ENCODE data around the gene TSPAN16.

The TSPAN16 gene

GRCh38 chr19:11268783-11269267 lies 27.1 kb upstream of the TSPAN16 start:
- no peak for DNase-seq (ENCODE audit: low read depth in 2 of 2)

GRCh38 chr19:11269408-11269807 lies 26.6 kb upstream of the TSPAN16 start:
- no peak for DNase-seq (ENCODE audit: low read depth in 2 of 2)

GRCh38 chr19:11273296-11273695 lies 22.7 kb upstream of the TSPAN16 start:
- DNase-seq (ENCODE audit: low read depth in 2 of 2) = no peak

- no peak for DNase-seq (ENCODE audit: low read depth in 2 of 2)
Observed at GRCh38 chr19:11273989-11274388, 22.0 kb upstream of the TSPAN16 start.

- DNase-seq (ENCODE audit: low read depth in 2 of 2) = no peak
Observed at GRCh38 chr19:11274533-11275086, 21.4 kb upstream of the TSPAN16 start.

GRCh38 chr19:11278670-11279069 lies 17.3 kb upstream of the TSPAN16 start:
- DNase-seq (ENCODE audit: low read depth in 2 of 2) = no peak

GRCh38 chr19:11279505-11280236 lies 16.3 kb upstream of the TSPAN16 start:
- DNase-seq (ENCODE audit: low read depth in 2 of 2) = no peak

GRCh38 chr19:11281356-11282049 lies 14.5 kb upstream of the TSPAN16 start:
- no peak for DNase-seq (ENCODE audit: low read depth in 2 of 2)

- DNase-seq (ENCODE audit: low read depth in 2 of 2) = no peak
Observed at GRCh38 chr19:11284515-11284914, 11.4 kb upstream of the TSPAN16 start.

- DNase-seq (ENCODE audit: low read depth in 2 of 2) = no peak
Observed at GRCh38 chr19:11286312-11286974, 9.5 kb upstream of the TSPAN16 start.

GRCh38 chr19:11288349-11288748 lies 7.6 kb upstream of the TSPAN16 start:
- DNase-seq (ENCODE audit: low read depth in 2 of 2) = no peak

- DNase-seq (ENCODE audit: low read depth in 2 of 2) = no peak
Observed at GRCh38 chr19:11290256-11290655, 5.7 kb upstream of the TSPAN16 start.

- no peak for DNase-seq (ENCODE audit: low read depth in 2 of 2)
Observed at GRCh38 chr19:11291415-11291814, 4.5 kb upstream of the TSPAN16 start.

- no peak for DNase-seq (ENCODE audit: low read depth in 2 of 2)
Observed at GRCh38 chr19:11291991-11292390, 4.0 kb upstream of the TSPAN16 start.

GRCh38 chr19:11293433-11294389 lies 2.2 kb upstream of the TSPAN16 start:
- peak; percentile 68 to 79 for DNase-seq (ENCODE audit: low read depth in 2 of 2)

GRCh38 chr19:11295180-11295579 lies 780 bp upstream of the TSPAN16 start:
- DNase-seq (ENCODE audit: low read depth in 2 of 2) = no peak

GRCh38 chr19:11296264-11296663 lies 304 bp downstream of the TSPAN16 start:
- DNase-seq (ENCODE audit: low read depth in 2 of 2) = no peak

- DNase-seq (ENCODE audit: low read depth in 2 of 2) = no peak
Observed at GRCh38 chr19:11299946-11300810, 4.2 kb downstream of the TSPAN16 start.

GRCh38 chr19:11300811-11301120 lies 4.8 kb downstream of the TSPAN16 start:
- no peak for DNase-seq (ENCODE audit: low read depth in 2 of 2)

- no peak for DNase-seq (ENCODE audit: low read depth in 2 of 2)
Observed at GRCh38 chr19:11304936-11305335, 9.0 kb downstream of the TSPAN16 start.

Data from stimulated activated CD4-positive, alpha-beta T cell treated with anti-CD3 and anti-CD28 coated beads, Interleukin-1b, Interleukin-23, amount 100 ng/mL, for 4 hours (primary cell).